ENCODE data around the gene CHST3. TPM values are rescaled to one million over a fixed set of nuclear protein-coding genes. Genes with fewer than 3 reads are reported as not detected.

Gene CHST3
- total and polyA plus RNA-seq, 4 donors: 2.2 to 13.7 (median 8.0) TPM

DNA sequence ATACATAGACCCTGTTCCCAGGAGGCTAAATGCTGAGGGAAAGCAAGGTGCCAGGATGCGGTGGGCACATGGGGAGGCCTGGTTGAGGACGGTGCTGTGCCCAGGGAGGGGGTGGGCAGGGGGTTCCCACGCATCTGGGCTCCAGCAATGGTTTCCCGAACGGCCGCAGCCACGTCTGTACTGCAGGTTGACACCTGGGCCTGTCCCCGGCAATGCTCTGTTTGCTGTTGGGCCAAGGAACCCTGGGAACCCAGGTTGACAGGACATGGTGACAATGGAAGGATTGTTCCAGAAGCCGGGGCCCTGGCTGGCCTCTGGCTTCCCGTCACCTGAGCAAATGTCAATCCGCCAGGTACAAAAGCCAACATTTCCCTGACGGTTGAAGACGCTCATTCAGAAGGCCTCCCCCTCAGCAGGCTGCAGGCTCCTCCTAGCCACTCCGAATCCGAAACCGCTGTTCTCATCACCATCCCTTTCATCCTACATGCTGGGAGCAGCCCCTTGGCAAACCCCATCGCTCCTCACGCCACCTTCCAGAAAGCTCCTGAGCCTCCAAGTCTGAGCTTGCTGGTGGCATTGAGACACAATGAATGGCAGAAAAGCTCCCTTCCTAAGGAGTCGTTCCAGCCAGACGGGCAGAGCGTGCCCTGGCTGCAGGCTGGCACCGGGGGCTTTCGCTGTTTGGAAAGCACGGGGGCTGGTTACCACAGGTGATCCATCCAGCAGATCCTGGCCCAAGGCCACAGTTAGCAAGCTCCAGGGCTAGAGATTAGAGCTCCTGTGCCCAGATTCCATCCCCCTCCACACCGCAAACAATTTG is 92.9 kb downstream of the CHST3 start:
- DNase-seq (no peak), ATAC-seq (ENCODE audit: insufficient read depth, low FRiP score) (no peak)
- Histone ChIP-seq H3K4me3 (no peak overlapping the region), H3K9me3 (ENCODE audit: control insufficient read depth in 4 of 4, insufficient read depth in 3 of 4, low read length in 3 of 4) (no peaks in the 10 kb centered on the region), H3K4me1 (ENCODE audit: control insufficient read depth in 5 of 5, insufficient read depth in 5 of 5, low read length in 5 of 5) (peaks cover 0 to 4% (median 0%) of the 10 kb centered on the region in 5 donors), H3K36me3 (ENCODE audit: control insufficient read depth in 4 of 4, insufficient read depth in 4 of 4, low read length in 4 of 4) (no peaks in the 10 kb centered on the region), H3K27ac (ENCODE audit: low read depth in 1 of 2, low read length in 1 of 2) (no peak overlapping the region), H3K9ac (ENCODE audit: insufficient read depth in 1 of 2, low read length in 2 of 2) (no peak overlapping the region), H3K27me3 (ENCODE audit: control insufficient read depth in 3 of 3, insufficient read depth in 3 of 3, low read length in 2 of 3) (no peaks in the 10 kb centered on the region)
- TF ChIP-seq, protein P1, sequence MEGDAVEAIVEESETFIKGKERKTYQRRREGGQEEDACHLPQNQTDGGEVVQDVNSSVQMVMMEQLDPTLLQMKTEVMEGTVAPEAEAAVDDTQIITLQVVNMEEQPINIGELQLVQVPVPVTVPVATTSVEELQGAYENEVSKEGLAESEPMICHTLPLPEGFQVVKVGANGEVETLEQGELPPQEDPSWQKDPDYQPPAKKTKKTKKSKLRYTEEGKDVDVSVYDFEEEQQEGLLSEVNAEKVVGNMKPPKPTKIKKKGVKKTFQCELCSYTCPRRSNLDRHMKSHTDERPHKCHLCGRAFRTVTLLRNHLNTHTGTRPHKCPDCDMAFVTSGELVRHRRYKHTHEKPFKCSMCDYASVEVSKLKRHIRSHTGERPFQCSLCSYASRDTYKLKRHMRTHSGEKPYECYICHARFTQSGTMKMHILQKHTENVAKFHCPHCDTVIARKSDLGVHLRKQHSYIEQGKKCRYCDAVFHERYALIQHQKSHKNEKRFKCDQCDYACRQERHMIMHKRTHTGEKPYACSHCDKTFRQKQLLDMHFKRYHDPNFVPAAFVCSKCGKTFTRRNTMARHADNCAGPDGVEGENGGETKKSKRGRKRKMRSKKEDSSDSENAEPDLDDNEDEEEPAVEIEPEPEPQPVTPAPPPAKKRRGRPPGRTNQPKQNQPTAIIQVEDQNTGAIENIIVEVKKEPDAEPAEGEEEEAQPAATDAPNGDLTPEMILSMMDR (IDR thresholded peaks at IDR 0.05; ENCODE audit: control extremely low read depth, extremely low read depth): no peak
- 91 to 95% methylated on average over 25 of the region's 25 CpGs for WGBS, 2 donors

DNA sequence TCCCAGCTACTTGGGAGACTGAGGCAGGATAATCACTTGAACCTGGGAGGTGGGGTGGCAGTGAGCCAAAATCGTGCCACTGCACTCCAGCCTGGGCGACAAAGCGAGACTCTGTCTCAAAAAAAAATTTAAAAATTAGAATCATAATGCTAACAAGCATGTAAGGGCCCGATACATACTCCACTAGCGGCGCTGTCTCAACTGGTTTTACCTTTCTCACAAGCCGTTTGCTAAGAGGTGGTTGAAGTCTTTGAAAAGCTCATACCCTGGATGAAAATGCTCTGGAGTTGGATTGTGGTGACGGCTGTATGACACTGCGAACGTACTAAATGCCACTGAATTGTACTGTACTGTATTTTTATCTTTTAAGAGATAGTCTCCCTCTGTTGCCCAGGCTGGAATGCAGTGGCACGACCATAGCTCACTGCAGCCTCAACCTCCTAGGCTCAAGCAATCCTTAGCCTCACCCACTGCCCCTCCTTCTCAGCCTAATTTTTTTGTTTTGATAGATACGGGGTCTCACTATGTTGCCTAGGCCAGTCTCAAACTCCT is 94.2 kb downstream of the CHST3 start:
- H3K4me1 ChIP-seq (ENCODE audit: control insufficient read depth in 5 of 5, insufficient read depth in 5 of 5, low read length in 5 of 5): peaks cover 0 to 4% (median 0%) of the 10 kb centered on the region in 5 donors
- WGBS, 2 donors: 82 to 84% methylated on average over 12 of the region's 12 CpGs
- no peaks in the 10 kb centered on the region for H3K36me3 ChIP-seq (ENCODE audit: control insufficient read depth in 4 of 4, insufficient read depth in 4 of 4, low read length in 4 of 4)
- ATAC-seq (ENCODE audit: insufficient read depth, low FRiP score) (no peak), DNase-seq (no peak)
- H3K9me3 ChIP-seq (ENCODE audit: control insufficient read depth in 4 of 4, insufficient read depth in 3 of 4, low read length in 3 of 4): no peaks in the 10 kb centered on the region
- H3K4me3 ChIP-seq: no peak overlapping the region
- no peak overlapping the region for H3K27ac ChIP-seq (ENCODE audit: low read depth in 1 of 2, low read length in 1 of 2)
- TF ChIP-seq, protein P1 (IDR thresholded peaks at IDR 0.05; ENCODE audit: control extremely low read depth, extremely low read depth): no peak
- no peak overlapping the region for H3K9ac ChIP-seq (ENCODE audit: insufficient read depth in 1 of 2, low read length in 2 of 2)
- no peaks in the 10 kb centered on the region for H3K27me3 ChIP-seq (ENCODE audit: control insufficient read depth in 3 of 3, insufficient read depth in 3 of 3, low read length in 2 of 3)

DNA sequence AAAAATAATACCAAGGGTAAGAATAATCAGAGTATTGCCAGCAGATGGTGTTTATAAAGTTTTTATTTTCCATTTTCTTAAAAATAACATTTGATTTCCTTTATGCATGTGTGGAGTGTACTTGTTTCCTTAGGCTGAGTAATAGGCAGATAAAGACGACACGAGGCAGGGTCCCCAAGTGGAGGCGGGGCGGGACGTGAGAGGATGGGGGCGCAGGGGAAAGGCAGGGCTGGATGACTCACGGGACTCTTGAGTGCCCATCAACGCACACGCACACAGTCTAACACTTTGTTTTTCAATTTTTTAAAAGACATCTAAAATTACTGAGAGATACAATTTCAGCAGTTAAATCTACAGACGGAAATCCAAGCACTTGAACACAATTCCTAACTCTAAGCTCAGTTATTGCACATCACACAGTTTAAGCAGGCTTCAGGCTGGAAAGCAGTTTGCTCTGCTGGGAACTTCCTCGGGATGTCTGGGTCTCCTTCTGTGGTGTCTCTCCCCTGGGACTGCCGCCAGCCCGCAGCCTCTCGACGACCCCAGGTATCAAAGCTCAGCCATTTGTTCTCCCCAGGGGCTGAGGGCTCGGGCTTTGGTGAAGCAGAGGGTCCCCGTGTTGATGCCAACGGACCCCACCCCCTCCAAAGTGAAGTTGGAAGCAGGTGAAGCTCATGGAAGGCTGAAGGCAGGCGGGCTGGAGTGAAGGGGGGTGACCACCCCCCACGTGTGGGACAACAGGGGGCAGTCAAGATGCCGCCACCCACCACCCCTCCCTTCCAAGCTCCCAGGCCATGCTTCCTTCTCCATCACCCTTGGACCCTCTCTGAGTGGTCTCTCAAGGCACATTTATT is 95.0 kb downstream of the CHST3 start:
- Histone ChIP-seq H3K4me3 (no peak overlapping the region), H3K4me1 (ENCODE audit: control insufficient read depth in 5 of 5, insufficient read depth in 5 of 5, low read length in 5 of 5) (peaks cover 0 to 4% (median 0%) of the 10 kb centered on the region in 5 donors), H3K27me3 (ENCODE audit: control insufficient read depth in 3 of 3, insufficient read depth in 3 of 3, low read length in 2 of 3) (no peaks in the 10 kb centered on the region), H3K27ac (ENCODE audit: low read depth in 1 of 2, low read length in 1 of 2) (no peak overlapping the region), H3K36me3 (ENCODE audit: control insufficient read depth in 4 of 4, insufficient read depth in 4 of 4, low read length in 4 of 4) (peaks cover 0 to 6% (median 0%) of the 10 kb centered on the region in 4 donors), H3K9ac (ENCODE audit: insufficient read depth in 1 of 2, low read length in 2 of 2) (no peak overlapping the region), H3K9me3 (ENCODE audit: control insufficient read depth in 4 of 4, insufficient read depth in 3 of 4, low read length in 3 of 4) (no peaks in the 10 kb centered on the region)
- WGBS, 2 donors: 55 to 71% methylated on average over 21 of the region's 21 CpGs
- DNase-seq: no peak
- ATAC-seq (ENCODE audit: insufficient read depth, low FRiP score): no peak
- TF ChIP-seq, protein P1 (IDR thresholded peaks at IDR 0.05; ENCODE audit: control extremely low read depth, extremely low read depth): no peak

All from lung (tissue), 12 donors.